ENCODE results near the gene RBM38.

Gene RBM38

GRCh38 chr20:57350081-57350710, 41.0 kb upstream of the RBM38 start:
- TF ChIP-seq, protein P1, sequence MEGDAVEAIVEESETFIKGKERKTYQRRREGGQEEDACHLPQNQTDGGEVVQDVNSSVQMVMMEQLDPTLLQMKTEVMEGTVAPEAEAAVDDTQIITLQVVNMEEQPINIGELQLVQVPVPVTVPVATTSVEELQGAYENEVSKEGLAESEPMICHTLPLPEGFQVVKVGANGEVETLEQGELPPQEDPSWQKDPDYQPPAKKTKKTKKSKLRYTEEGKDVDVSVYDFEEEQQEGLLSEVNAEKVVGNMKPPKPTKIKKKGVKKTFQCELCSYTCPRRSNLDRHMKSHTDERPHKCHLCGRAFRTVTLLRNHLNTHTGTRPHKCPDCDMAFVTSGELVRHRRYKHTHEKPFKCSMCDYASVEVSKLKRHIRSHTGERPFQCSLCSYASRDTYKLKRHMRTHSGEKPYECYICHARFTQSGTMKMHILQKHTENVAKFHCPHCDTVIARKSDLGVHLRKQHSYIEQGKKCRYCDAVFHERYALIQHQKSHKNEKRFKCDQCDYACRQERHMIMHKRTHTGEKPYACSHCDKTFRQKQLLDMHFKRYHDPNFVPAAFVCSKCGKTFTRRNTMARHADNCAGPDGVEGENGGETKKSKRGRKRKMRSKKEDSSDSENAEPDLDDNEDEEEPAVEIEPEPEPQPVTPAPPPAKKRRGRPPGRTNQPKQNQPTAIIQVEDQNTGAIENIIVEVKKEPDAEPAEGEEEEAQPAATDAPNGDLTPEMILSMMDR (IDR thresholded peaks at IDR 0.05; ENCODE audit: low read depth, low read length) = no peak
- no peak overlapping the region for H3K4me3 ChIP-seq (ENCODE audit: low read depth, low read length)

- H3K4me3 ChIP-seq (ENCODE audit: low read depth, low read length) = peak overlapping the region; percentile 99
These were observed 40.5 kb upstream of the RBM38 start for GRCh38 chr20:57350726-57351041.

- TF ChIP-seq, protein P1 (IDR thresholded peaks at IDR 0.05; ENCODE audit: low read depth, low read length) = no peak
- peak within 1 kb of the TSS; percentile 99 for H3K4me3 ChIP-seq (ENCODE audit: low read depth, low read length)
These were observed 40.0 kb upstream of the RBM38 start, which contains the start of gene RAE1 for GRCh38 chr20:57351042-57351783. RAE1 (plus strand) TSS chr20:57351255; CDS start chr20:57354039, 2,784 bp downstream.

GRCh38 chr20:57352305-57352704, 38.9 kb upstream of the RBM38 start:
- TF ChIP-seq, protein P1 (IDR thresholded peaks at IDR 0.05; ENCODE audit: low read depth, low read length) = no peak
- H3K4me3 ChIP-seq (ENCODE audit: low read depth, low read length) = peak overlapping the region; percentile 99

DNA sequence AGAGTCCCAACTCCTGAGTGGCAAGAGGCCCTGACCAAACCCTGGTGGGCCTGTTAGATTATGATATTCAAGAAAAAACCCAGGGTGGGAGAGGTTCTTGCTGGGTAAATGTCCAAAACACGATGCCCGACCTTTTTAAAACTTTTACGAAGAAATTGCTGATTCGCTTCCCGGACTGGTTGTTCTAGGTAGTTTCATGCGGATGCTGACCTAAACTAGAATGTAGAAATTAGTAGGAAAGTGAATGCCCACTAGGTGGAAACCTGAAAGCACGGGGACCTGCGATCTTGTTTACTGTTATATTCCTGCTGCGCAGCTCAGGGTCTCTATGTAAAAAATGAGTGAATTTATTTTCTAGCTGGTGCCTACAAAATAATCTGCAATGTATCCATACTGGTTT, 37.8 kb upstream of the RBM38 start:
- H3K4me3 ChIP-seq (ENCODE audit: low read depth, low read length) = no peak overlapping the region
- TF ChIP-seq, protein P1 (IDR thresholded peaks at IDR 0.05; ENCODE audit: low read depth, low read length) = no peak

DNA sequence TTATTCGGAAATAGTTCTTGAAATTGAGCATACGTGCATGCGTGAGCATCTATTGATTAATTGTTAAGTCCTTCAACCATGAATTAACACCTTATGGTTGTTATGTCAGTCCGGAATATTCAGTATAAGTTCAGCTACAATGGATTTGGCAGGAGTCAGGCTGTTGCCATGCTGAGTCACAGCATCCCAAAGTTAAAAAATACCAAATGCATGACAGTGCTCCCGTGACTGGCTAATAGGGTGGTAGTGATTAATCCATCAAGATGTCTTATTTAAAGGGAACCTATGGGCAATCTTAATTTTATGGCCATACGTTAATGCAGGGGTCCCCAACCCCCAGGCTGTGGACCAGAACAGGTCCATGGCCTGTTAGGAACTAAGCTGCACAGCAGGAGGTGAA, 29.7 kb upstream of the RBM38 start:
- TF ChIP-seq, protein P1 (IDR thresholded peaks at IDR 0.05; ENCODE audit: low read depth, low read length) = no peak
- H3K4me3 ChIP-seq (ENCODE audit: low read depth, low read length) = no peak overlapping the region

- TF ChIP-seq, protein P1 (IDR thresholded peaks at IDR 0.05; ENCODE audit: low read depth, low read length) = no peak
- H3K4me3 ChIP-seq (ENCODE audit: low read depth, low read length) = no peak overlapping the region
These were observed 26.7 kb upstream of the RBM38 start for GRCh38 chr20:57364451-57364850.

Measured in WI38 (cell line).